GM23338 (cell line): ENCODE measurements around the gene CYTH3. TPM values are rescaled to one million over a fixed set of nuclear protein-coding genes. Genes with fewer than 3 reads are reported as not detected.

Experiments
- ATAC-seq: fragments of 200-7000 bp; cut with Tn5 transposase; 3 replicates; pipeline ENCODE4 v1.9.1; 2020
- DNase-seq: peaks from one replicate; pipeline ENCODE4 v3.0.0-alpha.2; 2015; ENCODE audit warnings: low spot score
- H2AFZ ChIP-seq: fragments of 200-600 bp; sonication (generic); 2 replicates; pipeline ENCODE4 v1.8.0; 2016; ENCODE audit warnings: antibody characterized with exemption, mild to moderate bottlenecking, moderate library complexity
- H3F3A ChIP-seq: fragments of 200-600 bp; sonication (generic); replicated peaks from 2 replicates; pipeline ENCODE4 v1.8.0; 2017; ENCODE audit warnings: antibody characterized with exemption, mixed run types, low read depth
- H3K27ac ChIP-seq: fragments of 200-600 bp; sonication (generic); 2 replicates; pipeline ENCODE4 v1.6.1; 2016; ENCODE audit warnings: low read depth
- H3K27me3 ChIP-seq: fragments of 200-600 bp; sonication (generic); 2 replicates; pipeline ENCODE4 v1.8.0; 2016; ENCODE audit warnings: mild to moderate bottlenecking, mixed run types, moderate library complexity; ENCODE audit not compliant: insufficient read depth
- H3K36me3 ChIP-seq: fragments of 200-600 bp; sonication (generic); 2 replicates; pipeline ENCODE4 v1.8.0; 2016; ENCODE audit warnings: mild to moderate bottlenecking; ENCODE audit not compliant: insufficient read depth
- H3K4me1 ChIP-seq: fragments of 200-600 bp; sonication (generic); 2 replicates; pipeline ENCODE4 v1.8.0; 2016; ENCODE audit warnings: mild to moderate bottlenecking, moderate library complexity; ENCODE audit not compliant: insufficient read depth
- H3K4me2 ChIP-seq: fragments of 200-600 bp; sonication (generic); 2 replicates; pipeline ENCODE4 v1.7.1; 2017; ENCODE audit warnings: mixed run types
- H3K4me3 ChIP-seq: fragments of 200-600 bp; sonication (generic); 2 replicates; pipeline ENCODE4 v1.6.1; 2016; ENCODE audit warnings: mixed run types
- H3K79me2 ChIP-seq: fragments of 200-600 bp; sonication (generic); replicated peaks from 2 replicates; pipeline ENCODE4 v1.8.0; 2017; ENCODE audit warnings: mild to moderate bottlenecking; ENCODE audit not compliant: insufficient read depth
- H3K9me2 ChIP-seq: fragments of 200-600 bp; sonication (generic); 2 replicates; pipeline ENCODE4 v1.8.0; 2017; ENCODE audit not compliant: insufficient read depth
- H4K20me1 ChIP-seq: fragments of 200-600 bp; sonication (generic); replicated peaks from 2 replicates; pipeline ENCODE4 v1.8.0; 2017; ENCODE audit warnings: mild to moderate bottlenecking; ENCODE audit not compliant: insufficient read depth
- H3K27ac Mint-ChIP-seq: 2 replicates; pipeline ENCODE4 v1.8.0; 2020; ENCODE audit warnings: inconsistent platforms, mild to moderate bottlenecking, moderate library complexity, mixed read lengths
- H3K27me3 Mint-ChIP-seq: 3 replicates; pipeline ENCODE4 v1.8.0; 2022; ENCODE audit warnings: low read depth, mild to moderate bottlenecking, moderate library complexity, mixed read lengths, inconsistent platforms; ENCODE audit not compliant: insufficient read depth, poor library complexity
- H3K36me3 Mint-ChIP-seq: 3 replicates; pipeline ENCODE4 v1.8.0; 2021; ENCODE audit warnings: low read depth, mild to moderate bottlenecking, inconsistent platforms, moderate library complexity, mixed read lengths
- H3K4me1 Mint-ChIP-seq: 3 replicates; pipeline ENCODE4 v1.8.0; 2020; ENCODE audit warnings: mild to moderate bottlenecking, inconsistent platforms, mixed read lengths
- H3K4me3 Mint-ChIP-seq: 3 replicates; pipeline ENCODE4 v1.8.0; 2021; ENCODE audit warnings: moderate library complexity, mild to moderate bottlenecking, inconsistent platforms, mixed read lengths
- H3K9me3 Mint-ChIP-seq: 3 replicates; pipeline ENCODE4 v1.8.0; 2020; ENCODE audit warnings: moderate library complexity, mild to moderate bottlenecking, inconsistent platforms, mixed read lengths
- CREB1 ChIP-seq: fragments of 250-450 bp; sonication (Bioruptor Pico); IDR thresholded peaks from 2 replicates; pipeline ENCODE4 v1.5.0; 2020; ENCODE audit warnings: low read depth, mild to moderate bottlenecking, moderate library complexity
- EZH2 ChIP-seq: fragments of 200-600 bp; sonication (generic); IDR thresholded peaks from one replicate; pipeline ENCODE4 v1.8.0; 2017; ENCODE audit warnings: antibody characterized with exemption, mild to moderate bottlenecking, low read depth; ENCODE audit not compliant: unreplicated experiment
- JUNB ChIP-seq: IDR thresholded peaks from one replicate; pipeline ENCODE4 v1.6.1; 2016; ENCODE audit warnings: antibody characterized with exemption; ENCODE audit not compliant: unreplicated experiment
- NANOG ChIP-seq: IDR thresholded peaks from 2 replicates; pipeline ENCODE4 v1.6.1; 2016; ENCODE audit warnings: antibody characterized with exemption, borderline replicate concordance
- POLR2AphosphoS5 ChIP-seq: IDR thresholded peaks from 2 replicates; pipeline ENCODE4 v1.6.1; 2016; ENCODE audit warnings: antibody characterized with exemption, low read depth
- STAT1 ChIP-seq: IDR thresholded peaks from one replicate; pipeline ENCODE4 v1.6.1; 2016; ENCODE audit warnings: antibody characterized with exemption; ENCODE audit not compliant: unreplicated experiment
- ZNF331 ChIP-seq: fragments of 250-450 bp; sonication (Bioruptor Pico); IDR thresholded peaks from 2 replicates; pipeline ENCODE4 v1.5.0; 2020; ENCODE audit warnings: low read depth, mild to moderate bottlenecking, moderate library complexity
- polyA plus RNA-seq: library from polyadenylated mRNA; unstranded; fragments of >200 nt; fragmentation: Nextera tagmentation; extraction: Ambion mirVana; gene quantifications from 2 replicates; pipeline ENCODE4 v1.2.1, GENCODE V29; 2016
- total RNA-seq: library from RNA; depleted of rRNA; stranded (reverse); fragments of >200 nt; shearing (Covaris generic); gene quantifications from 2 replicates; pipeline ENCODE4 v1.2.3, GENCODE V29; 2014
- TF ChIP-seq, protein P1 (sequence below), 2 experiments: fragments of 200-600 bp in 1 of 2; sonication (generic) in 1 of 2; conservative IDR thresholded peaks; 2 replicates each; pipeline versions ENCODE4 v1.5.1 to v1.6.1; 2016 to 2017; ENCODE audit warnings: antibody characterized with exemption in 2 of 2, low read depth in 2 of 2, mild to moderate bottlenecking in 2 of 2, moderate library complexity in 1 of 2
- TF ChIP-seq, protein P2 (sequence below): IDR thresholded peaks from 2 replicates; pipeline ENCODE4 v1.6.1; 2016; ENCODE audit warnings: antibody characterized with exemption
- TF ChIP-seq, protein P3 (sequence below): fragments of 250-450 bp; sonication (Bioruptor Pico); IDR thresholded peaks from 2 replicates; pipeline ENCODE4 v1.5.0; 2020; ENCODE audit warnings: mild to moderate bottlenecking, moderate library complexity
- TF ChIP-seq, protein P4 (sequence below): IDR thresholded peaks from one replicate; pipeline ENCODE4 v1.6.1; 2018; ENCODE audit warnings: antibody characterized with exemption; ENCODE audit not compliant: unreplicated experiment

The CYTH3 gene
- total and polyA plus RNA-seq, 2 experiments from 2014 or later = 4.6 to 15.3 TPM

DNA sequence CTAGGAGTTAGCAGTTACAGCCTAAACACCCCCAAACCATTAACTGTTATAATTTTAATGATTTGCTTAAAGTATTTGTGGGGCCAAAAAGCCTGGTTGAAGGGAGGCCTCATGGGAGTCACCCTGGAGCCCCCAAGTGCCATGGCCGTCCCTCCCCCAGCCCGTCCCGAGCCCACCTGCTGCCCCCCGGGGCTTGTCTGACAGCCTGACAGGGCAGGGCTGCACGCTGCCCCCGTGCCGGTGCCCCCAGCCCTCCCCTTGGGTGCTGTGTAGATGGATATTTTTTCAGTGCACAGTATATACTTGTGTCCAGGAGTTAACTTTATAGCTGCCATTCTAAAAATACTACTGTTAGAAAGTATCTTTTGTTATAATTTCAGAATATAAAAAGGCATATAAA, 108.4 kb downstream of the CYTH3 start:
- peaks cover 16% of the 10 kb centered on the region for H3K36me3 Mint-ChIP-seq
- no peaks in the 10 kb centered on the region for H3K4me1 ChIP-seq
- no peaks in the 10 kb centered on the region for H3K27me3 ChIP-seq
- peaks cover 14% of the 10 kb centered on the region; the same call in 1 of the 2 replicates for H3K36me3 ChIP-seq
- no peak overlapping the region for H3K4me3 ChIP-seq
- peaks cover 6% of the 10 kb centered on the region; the same call in 1 of the 2 replicates for H3K79me2 ChIP-seq
- H3K4me3 Mint-ChIP-seq = no peak overlapping the region
- H3K9me3 Mint-ChIP-seq = no peaks in the 10 kb centered on the region
- H3K27ac ChIP-seq = no peak overlapping the region; the same call in 1 of the 2 replicates
- peaks cover 11% of the 10 kb centered on the region for H3K27me3 Mint-ChIP-seq
- peaks cover 5% of the 10 kb centered on the region for H4K20me1 ChIP-seq
- H3K27ac Mint-ChIP-seq = no peak overlapping the region
- H3K4me2 ChIP-seq = no peak overlapping the region
- no peak overlapping the region for H2AFZ ChIP-seq
- DNase-seq (no peak), ATAC-seq (no peak)
- H3K9me2 ChIP-seq = no peaks in the 10 kb centered on the region
- H3K4me1 Mint-ChIP-seq = peaks cover 19% of the 10 kb centered on the region
- TF ChIP-seq POLR2AphosphoS5 (no peak), JUNB (no peak), EZH2 (no peak), CREB1 (no peak), STAT1 (no peak), ZNF331 (CRISPR knock-in tag) (no peak), NANOG (no peak)
- TF ChIP-seq, protein P1, sequence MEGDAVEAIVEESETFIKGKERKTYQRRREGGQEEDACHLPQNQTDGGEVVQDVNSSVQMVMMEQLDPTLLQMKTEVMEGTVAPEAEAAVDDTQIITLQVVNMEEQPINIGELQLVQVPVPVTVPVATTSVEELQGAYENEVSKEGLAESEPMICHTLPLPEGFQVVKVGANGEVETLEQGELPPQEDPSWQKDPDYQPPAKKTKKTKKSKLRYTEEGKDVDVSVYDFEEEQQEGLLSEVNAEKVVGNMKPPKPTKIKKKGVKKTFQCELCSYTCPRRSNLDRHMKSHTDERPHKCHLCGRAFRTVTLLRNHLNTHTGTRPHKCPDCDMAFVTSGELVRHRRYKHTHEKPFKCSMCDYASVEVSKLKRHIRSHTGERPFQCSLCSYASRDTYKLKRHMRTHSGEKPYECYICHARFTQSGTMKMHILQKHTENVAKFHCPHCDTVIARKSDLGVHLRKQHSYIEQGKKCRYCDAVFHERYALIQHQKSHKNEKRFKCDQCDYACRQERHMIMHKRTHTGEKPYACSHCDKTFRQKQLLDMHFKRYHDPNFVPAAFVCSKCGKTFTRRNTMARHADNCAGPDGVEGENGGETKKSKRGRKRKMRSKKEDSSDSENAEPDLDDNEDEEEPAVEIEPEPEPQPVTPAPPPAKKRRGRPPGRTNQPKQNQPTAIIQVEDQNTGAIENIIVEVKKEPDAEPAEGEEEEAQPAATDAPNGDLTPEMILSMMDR (conservative IDR thresholded peaks at IDR 0.05; ENCODE audit: low read depth in 2 of 2) = no peak
- TF ChIP-seq, protein P2, sequence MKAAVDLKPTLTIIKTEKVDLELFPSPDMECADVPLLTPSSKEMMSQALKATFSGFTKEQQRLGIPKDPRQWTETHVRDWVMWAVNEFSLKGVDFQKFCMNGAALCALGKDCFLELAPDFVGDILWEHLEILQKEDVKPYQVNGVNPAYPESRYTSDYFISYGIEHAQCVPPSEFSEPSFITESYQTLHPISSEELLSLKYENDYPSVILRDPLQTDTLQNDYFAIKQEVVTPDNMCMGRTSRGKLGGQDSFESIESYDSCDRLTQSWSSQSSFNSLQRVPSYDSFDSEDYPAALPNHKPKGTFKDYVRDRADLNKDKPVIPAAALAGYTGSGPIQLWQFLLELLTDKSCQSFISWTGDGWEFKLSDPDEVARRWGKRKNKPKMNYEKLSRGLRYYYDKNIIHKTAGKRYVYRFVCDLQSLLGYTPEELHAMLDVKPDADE = no peak
- TF ChIP-seq, protein P3, sequence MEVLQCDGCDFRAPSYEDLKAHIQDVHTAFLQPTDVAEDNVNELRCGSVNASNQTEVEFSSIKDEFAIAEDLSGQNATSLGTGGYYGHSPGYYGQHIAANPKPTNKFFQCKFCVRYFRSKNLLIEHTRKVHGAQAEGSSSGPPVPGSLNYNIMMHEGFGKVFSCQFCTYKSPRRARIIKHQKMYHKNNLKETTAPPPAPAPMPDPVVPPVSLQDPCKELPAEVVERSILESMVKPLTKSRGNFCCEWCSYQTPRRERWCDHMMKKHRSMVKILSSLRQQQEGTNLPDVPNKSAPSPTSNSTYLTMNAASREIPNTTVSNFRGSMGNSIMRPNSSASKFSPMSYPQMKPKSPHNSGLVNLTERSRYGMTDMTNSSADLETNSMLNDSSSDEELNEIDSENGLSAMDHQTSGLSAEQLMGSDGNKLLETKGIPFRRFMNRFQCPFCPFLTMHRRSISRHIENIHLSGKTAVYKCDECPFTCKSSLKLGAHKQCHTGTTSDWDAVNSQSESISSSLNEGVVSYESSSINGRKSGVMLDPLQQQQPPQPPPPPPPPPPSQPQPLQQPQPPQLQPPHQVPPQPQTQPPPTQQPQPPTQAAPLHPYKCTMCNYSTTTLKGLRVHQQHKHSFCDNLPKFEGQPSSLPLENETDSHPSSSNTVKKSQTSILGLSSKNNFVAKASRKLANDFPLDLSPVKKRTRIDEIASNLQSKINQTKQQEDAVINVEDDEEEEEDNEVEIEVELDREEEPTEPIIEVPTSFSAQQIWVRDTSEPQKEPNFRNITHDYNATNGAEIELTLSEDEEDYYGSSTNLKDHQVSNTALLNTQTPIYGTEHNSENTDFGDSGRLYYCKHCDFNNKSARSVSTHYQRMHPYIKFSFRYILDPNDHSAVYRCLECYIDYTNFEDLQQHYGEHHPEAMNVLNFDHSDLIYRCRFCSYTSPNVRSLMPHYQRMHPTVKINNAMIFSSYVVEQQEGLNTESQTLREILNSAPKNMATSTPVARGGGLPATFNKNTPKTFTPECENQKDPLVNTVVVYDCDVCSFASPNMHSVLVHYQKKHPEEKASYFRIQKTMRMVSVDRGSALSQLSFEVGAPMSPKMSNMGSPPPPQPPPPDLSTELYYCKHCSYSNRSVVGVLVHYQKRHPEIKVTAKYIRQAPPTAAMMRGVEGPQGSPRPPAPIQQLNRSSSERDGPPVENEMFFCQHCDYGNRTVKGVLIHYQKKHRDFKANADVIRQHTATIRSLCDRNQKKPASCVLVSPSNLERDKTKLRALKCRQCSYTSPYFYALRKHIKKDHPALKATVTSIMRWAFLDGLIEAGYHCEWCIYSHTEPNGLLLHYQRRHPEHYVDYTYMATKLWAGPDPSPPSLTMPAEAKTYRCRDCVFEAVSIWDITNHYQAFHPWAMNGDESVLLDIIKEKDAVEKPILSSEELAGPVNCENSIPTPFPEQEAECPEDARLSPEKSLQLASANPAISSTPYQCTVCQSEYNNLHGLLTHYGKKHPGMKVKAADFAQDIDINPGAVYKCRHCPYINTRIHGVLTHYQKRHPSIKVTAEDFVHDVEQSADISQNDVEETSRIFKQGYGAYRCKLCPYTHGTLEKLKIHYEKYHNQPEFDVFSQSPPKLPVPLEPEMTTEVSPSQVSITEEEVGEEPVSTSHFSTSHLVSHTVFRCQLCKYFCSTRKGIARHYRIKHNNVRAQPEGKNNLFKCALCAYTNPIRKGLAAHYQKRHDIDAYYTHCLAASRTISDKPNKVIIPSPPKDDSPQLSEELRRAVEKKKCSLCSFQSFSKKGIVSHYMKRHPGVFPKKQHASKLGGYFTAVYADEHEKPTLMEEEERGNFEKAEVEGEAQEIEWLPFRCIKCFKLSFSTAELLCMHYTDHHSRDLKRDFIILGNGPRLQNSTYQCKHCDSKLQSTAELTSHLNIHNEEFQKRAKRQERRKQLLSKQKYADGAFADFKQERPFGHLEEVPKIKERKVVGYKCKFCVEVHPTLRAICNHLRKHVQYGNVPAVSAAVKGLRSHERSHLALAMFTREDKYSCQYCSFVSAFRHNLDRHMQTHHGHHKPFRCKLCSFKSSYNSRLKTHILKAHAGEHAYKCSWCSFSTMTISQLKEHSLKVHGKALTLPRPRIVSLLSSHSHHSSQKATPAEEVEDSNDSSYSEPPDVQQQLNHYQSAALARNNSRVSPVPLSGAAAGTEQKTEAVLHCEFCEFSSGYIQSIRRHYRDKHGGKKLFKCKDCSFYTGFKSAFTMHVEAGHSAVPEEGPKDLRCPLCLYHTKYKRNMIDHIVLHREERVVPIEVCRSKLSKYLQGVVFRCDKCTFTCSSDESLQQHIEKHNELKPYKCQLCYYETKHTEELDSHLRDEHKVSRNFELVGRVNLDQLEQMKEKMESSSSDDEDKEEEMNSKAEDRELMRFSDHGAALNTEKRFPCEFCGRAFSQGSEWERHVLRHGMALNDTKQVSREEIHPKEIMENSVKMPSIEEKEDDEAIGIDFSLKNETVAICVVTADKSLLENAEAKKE = no peak
- TF ChIP-seq, protein P4, sequence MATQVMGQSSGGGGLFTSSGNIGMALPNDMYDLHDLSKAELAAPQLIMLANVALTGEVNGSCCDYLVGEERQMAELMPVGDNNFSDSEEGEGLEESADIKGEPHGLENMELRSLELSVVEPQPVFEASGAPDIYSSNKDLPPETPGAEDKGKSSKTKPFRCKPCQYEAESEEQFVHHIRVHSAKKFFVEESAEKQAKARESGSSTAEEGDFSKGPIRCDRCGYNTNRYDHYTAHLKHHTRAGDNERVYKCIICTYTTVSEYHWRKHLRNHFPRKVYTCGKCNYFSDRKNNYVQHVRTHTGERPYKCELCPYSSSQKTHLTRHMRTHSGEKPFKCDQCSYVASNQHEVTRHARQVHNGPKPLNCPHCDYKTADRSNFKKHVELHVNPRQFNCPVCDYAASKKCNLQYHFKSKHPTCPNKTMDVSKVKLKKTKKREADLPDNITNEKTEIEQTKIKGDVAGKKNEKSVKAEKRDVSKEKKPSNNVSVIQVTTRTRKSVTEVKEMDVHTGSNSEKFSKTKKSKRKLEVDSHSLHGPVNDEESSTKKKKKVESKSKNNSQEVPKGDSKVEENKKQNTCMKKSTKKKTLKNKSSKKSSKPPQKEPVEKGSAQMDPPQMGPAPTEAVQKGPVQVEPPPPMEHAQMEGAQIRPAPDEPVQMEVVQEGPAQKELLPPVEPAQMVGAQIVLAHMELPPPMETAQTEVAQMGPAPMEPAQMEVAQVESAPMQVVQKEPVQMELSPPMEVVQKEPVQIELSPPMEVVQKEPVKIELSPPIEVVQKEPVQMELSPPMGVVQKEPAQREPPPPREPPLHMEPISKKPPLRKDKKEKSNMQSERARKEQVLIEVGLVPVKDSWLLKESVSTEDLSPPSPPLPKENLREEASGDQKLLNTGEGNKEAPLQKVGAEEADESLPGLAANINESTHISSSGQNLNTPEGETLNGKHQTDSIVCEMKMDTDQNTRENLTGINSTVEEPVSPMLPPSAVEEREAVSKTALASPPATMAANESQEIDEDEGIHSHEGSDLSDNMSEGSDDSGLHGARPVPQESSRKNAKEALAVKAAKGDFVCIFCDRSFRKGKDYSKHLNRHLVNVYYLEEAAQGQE = no peak
- no peaks in the 10 kb centered on the region for H3F3A ChIP-seq
